GM21526 (cell line): ENCODE data around the gene CNTN2.

Source experiments
- ATAC-seq: cut with Tn5 transposase; IDR thresholded peaks from one replicate; pipeline ENCODE4 v1.9.1; 2021; ENCODE audit warnings: moderate library complexity; ENCODE audit not compliant: unreplicated experiment, low FRiP score

CNTN2 gene

DNA sequence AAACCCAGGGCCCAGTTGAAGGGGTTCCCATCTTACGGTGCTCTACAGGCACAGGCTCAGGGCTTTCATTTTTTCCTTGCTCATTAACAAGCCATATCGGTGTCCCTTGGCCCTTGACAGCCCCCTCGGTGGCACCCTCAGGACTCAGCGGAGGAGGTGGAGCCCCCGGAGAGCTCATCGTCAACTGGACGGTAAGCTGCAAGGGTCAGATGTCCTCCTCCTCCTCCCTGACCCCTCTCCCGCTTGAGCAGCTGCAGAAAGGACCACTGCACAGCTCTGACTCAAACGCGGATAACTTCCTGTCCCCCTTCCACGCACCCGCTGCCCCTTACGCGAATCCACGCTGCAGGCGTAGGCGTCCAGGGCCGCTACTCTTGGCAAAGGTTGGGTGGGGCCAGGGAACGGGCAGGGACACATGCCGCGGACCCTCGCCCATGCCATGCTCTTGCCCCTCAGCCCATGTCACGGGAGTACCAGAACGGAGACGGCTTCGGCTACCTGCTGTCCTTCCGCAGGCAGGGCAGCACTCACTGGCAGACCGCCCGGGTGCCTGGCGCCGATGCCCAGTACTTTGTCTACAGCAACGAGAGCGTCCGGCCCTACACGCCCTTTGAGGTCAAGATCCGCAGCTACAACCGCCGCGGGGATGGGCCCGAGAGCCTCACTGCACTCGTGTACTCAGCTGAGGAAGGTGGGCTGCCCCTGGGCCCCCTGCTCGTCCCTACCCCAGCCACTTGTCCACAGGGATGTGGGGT, 26.5 kb downstream of the CNTN2 start:
- ATAC-seq: no peak

DNA sequence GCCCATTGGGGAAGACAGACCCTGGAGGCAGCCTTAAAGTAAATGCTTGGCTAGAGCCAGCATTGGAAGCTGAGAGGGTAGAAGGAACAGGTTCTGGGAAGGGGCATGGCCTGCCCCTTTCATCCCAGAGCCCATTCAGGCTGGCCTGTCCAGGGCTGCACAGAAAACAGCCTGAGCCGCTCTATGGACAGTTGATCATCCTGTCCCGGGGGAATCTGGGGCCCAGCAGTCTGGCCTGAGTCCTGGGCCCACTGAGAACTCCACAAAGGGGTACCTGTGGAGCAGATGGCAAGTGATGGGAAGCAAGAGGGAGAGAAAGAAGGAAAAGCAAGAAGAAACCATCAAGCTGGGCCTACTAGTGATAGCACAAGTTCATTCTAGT, 28.0 kb downstream of the CNTN2 start:
- ATAC-seq: no peak

DNA sequence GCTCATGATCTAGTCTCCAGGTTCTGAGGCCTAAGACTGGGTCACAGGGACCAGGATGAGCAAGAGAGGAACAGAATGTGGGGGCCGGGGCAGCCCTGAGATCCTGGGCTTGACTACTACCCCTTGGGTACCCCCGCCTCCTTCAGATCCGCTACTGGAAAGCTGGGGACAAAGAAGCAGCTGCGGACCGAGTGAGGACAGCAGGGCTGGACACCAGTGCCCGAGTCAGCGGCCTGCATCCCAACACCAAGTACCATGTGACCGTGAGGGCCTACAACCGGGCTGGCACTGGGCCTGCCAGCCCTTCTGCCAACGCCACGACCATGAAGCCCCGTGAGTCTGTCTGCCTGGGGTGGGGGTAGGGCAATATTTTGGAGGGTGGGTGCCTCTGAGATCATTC, 28.8 kb downstream of the CNTN2 start:
- no peak for ATAC-seq

DNA sequence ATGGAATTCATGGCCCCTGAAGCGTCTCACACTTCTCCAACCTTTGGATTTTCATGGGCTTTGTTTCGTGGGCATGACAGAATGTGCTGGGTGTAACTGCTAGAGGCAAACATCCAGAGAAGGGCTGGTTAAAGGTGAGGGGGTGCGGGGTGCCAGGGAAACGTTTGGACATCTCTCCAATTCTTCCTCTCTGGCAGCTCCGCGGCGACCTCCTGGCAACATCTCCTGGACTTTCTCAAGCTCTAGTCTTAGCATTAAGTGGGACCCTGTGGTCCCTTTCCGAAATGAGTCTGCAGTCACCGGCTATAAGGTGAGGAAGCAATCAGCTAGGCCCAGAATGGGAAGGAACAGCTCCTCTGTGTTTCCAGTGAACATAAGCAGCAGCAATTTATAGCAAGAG, 29.3 kb downstream of the CNTN2 start:
- no peak for ATAC-seq

DNA sequence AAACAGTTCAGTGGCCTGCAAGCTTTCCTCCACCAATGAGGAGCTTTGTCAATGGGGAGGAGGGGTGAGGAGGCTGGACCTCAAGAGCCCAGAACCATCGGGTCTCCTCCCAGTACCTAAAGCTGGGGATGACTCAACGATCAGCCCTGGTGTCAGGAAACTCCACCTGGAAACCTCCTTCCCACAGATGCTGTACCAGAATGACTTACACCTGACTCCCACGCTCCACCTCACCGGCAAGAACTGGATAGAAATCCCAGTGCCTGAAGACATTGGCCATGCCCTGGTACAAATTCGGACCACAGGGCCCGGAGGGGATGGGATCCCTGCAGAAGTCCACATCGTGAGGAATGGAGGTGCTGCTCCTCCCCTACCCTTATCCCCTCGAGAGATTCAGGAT, 29.9 kb downstream of the CNTN2 start:
- ATAC-seq: no peak

DNA sequence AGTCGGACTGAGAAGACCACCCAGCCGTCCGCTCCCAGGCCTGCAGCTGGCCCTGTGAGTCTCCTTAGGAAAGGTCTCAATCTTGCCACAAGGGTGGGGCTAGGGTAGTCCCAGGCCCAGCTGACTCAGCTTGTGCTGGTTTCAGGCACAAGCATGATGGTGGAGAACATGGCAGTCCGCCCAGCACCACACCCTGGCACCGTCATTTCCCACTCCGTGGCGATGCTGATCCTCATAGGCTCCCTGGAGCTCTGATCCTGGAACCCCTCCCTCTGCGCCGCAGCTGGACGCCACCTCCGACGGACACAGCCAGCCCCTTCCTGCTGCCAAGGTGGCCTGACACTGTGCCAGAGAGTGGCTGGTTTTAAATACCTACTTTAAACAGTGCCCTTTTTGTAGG, 30.5 kb downstream of the CNTN2 start:
- no peak for ATAC-seq

DNA sequence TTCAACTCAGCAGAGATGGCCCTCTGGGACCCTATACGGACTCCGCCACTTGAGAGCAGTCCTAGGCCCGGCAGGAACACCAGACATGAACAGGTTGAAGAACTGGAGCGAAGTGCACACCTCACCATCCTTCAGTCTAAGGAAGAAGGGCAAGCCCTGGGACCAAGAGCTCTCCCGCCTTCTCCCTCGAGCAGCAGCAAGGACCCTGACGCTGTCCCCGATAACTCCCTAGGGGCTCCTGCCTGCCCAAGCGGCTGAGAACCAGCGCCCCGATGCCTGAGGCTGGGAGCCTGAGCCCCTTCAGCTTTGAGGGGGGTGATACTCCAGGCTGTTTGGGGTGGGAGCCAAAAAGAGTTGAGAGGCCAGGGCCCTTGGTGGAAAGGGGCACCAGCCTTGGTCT, 31.1 kb downstream of the CNTN2 start:
- ATAC-seq: no peak

DNA sequence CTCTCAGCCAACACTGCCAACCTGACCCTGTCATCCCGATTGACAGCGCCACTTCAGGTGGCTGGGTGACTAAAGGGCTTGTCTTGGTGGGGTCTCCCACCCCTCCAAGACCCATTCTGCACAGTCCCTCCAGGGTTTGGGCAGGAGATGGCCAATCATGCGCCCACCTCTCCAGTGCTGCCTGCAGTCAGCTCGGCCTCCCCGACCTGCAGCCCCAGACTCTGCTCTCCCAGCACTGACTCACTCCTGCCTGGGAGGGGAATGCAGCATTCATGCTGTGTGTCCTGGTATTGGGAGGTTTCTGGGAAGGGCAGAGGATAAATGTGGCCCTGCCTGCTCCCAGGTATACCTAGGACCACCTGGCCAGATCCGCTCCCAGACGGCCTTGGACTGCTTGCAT, 31.5 kb downstream of the CNTN2 start:
- ATAC-seq: no peak

DNA sequence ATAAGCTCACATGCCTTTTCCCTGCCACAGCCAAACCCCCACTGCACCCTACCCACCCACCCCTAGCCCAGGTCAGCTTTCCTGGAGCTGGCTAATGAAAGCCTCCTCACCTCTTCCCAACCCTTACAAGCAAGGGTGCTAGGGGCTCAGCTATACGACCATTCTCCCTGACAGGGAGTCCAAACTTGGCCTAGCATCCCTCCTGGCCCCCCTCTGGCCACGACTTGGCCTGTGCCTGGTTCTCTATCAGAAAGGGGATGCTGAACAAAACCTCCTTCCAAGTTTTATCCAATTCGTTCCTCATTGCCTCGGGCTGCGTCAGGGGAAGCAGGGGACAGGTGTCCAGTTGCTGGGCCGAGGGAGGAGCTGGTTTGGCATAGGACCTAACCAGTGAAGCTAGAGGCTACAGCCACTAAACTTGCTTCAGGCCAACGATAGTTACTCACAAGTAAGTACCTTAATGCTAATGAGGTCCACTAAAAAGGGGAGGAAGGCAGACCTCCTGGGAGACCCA, 32.7 kb downstream of the CNTN2 start:
- ATAC-seq: no peak

DNA sequence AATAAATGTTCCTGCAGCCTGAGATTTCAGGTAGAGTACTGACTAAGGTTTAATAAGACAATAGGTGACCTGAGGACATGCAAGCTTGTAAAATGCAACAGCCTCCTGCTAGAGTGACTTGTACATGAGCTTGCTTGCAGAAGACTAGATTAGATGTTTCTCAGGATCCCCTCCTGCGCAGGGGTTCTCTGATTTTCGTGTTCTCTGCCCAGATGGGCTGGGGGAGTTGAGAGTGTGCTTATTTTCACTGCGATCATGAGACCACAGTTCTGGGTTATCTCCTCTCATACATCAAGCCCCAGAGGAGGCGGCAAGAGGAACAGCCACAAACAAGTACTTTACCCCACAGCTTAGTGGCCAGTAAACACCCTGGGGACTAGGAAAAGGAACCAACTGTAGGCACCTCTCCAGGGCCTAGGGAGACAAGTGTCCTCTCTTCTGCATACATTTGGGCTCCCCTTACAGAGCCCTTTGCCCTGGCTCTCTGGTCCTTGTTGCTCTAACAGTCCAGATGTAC, 33.3 kb downstream of the CNTN2 start:
- no peak for ATAC-seq

DNA sequence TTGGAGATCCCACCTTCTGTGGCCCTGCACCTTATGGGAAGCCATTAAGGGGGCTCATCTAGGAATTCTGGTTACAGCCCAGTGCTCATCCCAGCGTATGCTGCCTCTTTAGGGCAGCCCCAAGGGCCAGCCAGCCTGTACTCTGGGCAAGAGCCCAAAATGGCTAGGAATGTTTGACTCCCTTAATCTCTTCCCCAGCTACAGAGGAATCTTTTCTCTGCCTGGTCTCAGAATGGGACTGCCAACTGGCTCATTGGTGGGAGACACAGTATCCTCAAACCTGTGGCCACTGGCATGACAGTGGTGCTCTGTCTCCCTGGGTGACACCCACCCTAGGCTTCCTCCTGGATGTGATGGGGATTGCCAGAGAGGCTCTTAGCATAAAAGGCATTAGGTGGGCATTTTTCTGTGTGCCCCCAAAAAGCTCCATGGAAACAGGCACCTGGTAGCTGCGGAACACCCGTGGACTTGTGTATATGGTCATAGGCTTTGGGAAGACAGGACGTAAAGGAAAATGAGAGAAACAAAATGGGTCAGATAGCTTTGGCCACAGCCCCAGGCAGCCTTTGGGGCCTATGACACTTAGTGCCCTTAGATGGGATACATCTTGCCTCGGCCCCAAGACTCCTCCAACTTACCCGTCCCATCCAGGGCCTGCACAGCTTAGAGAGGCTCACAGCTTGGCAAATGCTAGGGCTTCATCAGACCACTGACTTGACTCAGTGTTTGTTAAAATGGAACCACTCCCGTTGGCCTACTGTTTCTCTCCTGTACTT, 34.3 kb downstream of the CNTN2 start:
- ATAC-seq: no peak

DNA sequence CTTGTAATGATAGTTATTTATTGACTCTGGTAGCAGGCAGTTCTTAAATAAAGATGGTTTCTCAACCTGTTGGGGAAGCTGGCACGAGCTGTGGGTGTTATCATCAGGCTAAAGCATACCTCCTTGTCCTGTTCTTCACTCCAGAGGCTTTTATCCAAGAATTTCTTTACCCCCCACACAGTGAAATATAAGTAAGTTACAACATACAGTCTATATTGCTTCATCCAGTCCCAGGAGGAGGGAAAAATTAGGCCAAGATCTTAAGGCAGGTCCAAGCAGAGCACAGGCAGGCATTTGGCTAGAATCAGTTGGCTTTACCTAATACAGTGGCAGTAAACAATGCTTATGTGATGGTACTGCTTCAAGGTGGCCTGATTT, 34.9 kb downstream of the CNTN2 start:
- no peak for ATAC-seq

DNA sequence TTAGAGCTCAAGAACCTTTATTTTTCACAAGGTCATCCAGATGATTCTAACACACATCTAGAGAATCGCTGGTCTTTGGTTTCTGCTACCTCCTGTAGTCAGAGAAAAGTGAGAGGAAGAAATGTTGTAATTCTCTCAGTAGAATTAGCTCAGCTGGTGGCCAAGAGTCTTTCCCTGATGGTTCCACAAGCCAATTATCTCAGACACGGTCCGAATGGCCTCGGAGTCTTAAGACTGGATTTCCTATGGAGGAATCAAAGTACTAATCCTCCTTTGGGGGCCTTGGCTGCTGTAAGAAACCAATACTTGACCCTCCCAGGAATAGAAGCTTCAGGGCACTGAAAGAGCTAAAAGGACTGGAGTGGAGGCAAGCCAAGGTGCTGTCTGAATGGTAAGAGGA, 39.4 kb downstream of the CNTN2 start:
- ATAC-seq: no peak

DNA sequence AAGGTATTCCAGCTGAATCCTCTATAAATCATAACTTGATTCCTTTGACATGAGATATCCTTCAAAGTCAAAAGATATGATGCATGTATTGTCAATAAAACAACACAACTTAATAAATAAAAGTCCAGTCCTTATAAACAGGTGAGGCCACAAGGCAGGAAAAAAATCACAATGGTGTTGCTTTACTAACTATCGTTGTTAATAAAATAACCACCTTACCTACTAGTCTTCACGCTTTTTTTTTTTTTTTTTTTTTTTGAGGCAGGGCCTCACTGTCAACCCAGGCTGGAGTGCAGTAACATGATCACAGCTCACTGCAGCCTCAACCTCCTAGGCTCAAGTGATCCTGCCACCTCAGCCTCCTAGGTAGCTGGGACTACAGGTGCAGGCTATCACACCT, 41.3 kb downstream of the CNTN2 start, which contains the start of gene TMEM81:
Gene TMEM81 (minus strand): TSS at position 101 of the 400 bp plus-strand sequence. CDS start 140 bp downstream, outside the sequence.
- no peak for ATAC-seq

DNA sequence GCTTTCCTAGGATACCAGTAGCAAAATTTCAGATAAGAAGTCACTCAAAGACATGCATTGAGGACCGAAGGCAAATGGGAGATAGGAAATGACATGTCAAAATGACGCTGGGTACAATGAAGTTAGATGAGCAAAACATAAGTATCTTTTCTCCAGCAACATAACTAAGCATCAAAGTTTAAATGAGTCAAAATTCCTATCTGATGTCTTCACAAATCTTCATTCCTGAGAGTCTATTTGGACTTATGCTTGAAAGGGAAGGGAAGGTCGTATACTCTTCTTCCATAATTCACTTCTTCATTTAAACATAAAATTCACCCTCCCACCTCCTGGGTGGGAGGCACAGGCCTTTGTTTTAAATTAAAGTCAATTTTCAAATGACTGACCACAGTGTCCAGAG, 45.3 kb downstream of the CNTN2 start:
- ATAC-seq: no peak

DNA sequence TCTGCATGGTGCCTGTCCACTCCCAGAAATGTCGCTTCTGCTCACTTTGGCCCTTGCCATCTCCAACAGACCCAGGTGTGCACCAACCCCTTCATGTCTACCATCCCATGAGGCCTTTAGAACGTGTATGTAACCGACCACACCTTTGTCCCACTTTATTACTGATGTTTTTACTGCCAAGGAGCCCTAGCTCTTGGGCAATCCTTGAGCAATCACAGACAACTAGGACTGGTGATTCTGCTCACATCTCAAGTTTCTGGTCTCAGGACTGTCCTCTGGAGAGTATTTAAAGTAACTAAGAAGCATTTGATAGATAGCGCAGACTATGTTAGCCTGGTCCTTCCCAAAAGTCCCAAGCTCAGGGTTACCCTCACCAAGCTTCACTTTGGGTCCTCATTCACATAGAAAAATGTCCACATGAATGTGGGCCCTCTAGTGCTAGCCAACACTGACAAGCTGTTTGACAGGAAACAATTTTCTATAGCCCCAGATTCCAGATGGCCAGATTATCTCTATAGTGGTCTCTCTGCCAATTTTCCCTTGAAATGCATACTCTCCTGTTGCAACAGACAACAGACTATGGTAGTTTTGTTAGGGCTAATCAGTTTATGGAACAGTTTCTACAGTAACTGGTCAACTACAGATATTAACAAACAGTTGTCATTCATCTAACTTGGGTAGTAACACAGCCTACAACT, 48.2 kb downstream of the CNTN2 start:
- ATAC-seq: no peak

DNA sequence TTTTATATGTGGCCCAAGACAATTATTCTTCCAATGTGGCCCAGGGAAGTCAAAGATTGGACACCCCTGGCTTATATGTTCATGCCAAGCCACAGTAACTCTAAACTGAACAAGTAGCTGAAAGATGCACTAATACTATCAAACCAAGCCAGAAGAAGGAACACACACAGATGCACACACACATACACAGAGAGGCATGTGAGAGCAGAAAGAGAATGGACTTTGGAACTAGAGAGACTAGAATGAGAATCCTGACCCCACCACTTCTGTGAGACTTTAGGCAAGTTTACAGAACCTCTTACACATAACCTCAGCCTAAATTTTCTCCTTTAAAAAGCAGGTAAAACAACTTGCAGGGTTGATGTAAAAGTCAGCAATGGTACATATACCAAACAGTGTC, 52.4 kb downstream of the CNTN2 start:
- no peak for ATAC-seq

DNA sequence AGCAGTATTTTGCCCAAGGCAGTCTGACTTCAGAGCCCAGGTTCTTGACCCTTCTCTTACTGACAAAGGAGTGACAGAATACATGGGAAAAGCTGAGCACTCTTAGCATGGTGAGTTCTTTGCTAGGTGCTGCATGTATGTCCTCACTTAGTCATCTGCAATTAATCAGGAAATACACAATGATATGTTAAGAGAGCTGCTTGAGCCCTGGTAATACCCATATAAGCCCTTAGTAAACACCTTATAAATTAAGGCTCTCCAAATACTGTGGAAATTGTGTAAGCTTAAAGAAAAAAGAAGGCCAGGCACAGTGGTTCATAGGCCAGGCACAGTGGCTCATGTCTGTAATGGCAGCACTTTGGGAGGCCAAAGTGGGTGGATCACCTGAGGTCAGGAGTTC, 55.2 kb downstream of the CNTN2 start:
- no peak for ATAC-seq

DNA sequence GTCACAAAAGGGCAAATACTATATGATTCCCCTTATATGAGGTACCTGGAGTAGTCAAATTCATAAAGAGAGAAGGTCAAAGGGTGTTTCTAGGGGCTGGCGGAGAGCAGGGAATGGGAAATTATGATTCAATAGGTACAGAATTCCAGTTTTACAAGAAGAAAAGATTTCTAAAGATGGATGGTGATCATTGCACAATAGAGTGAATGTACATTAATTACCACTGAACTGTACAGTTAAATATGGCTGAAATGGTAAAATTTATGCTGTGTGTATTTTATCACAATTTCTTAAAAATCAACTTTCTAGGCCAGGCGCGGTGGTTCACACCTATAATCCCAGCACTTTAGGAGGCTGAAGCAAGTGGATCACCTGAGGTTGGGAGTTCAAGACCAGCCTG, 59.4 kb downstream of the CNTN2 start:
- ATAC-seq: no peak

DNA sequence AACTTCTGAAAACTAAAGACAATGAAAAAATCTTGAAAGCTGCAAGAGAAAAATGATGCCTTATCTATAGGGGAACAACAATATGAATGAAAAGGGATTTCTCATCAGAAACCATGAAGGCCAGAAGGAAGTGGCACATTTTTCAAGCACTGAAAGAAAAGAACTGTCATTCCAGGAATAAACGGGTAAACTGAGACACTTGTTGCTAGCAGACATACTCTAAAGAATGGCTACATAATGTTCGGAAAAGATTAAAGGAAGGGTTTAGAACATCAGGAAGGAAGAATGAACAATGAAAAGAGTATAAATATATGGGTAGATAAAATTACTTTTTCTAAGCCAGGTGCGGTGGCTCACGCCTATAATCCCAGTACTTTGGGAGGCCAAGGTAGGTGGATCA, 64.3 kb downstream of the CNTN2 start:
- ATAC-seq: no peak

DNA sequence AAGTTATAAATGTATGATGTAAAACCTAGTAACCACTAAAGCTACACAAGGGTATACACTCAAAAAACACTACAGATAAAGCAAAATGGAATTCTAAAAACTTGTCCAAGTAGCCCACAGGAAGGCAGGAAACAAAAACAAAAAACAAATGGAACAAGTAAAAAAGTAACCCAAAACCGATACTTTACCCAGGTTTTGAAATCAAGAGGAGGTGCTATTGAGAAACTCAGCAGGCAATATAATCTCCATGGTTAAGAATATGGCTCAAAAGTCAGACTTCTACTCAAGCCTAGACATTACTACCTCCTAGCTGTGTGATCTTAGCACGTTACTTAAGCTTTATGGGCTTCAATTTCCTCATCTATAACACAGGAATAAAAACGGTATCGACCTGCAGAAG, 65.5 kb downstream of the CNTN2 start:
- no peak for ATAC-seq
